Type B pancreatic cell (in vitro differentiated cells): Measurements from ENCODE around the gene FAM13A. TPM values are rescaled to one million over a fixed set of nuclear protein-coding genes. Genes with fewer than 3 reads are reported as not detected.

Source experiments
- DNase-seq: peaks from one replicate; pipeline ENCODE4 v3.0.0; 2021; ENCODE audit warnings: mixed read lengths; ENCODE audit not compliant: unreplicated experiment; ENCODE audit errors: extremely low spot score
- H3K27ac Mint-ChIP-seq: 2 replicates; pipeline ENCODE4 v1.8.0; 2021; ENCODE audit warnings: mild to moderate bottlenecking, mixed read lengths
- H3K27me3 Mint-ChIP-seq: 2 replicates; pipeline ENCODE4 v1.8.0; 2021; ENCODE audit warnings: mixed read lengths
- H3K36me3 Mint-ChIP-seq: 2 replicates; pipeline ENCODE4 v1.8.0; 2021; ENCODE audit warnings: mixed read lengths
- H3K4me1 Mint-ChIP-seq: one replicate; pipeline ENCODE4 v1.8.0; 2021; ENCODE audit warnings: mixed read lengths; ENCODE audit not compliant: unreplicated experiment
- H3K4me3 Mint-ChIP-seq: 2 replicates; pipeline ENCODE4 v1.8.0; 2021; ENCODE audit warnings: mild to moderate bottlenecking, mixed read lengths
- H3K9me3 Mint-ChIP-seq: 2 replicates; pipeline ENCODE4 v1.8.0; 2021; ENCODE audit warnings: mixed read lengths
- total RNA-seq: library from RNA; stranded (reverse); gene quantifications from 2 replicates; pipeline ENCODE4 v1.2.1, GENCODE V29; 2021; ENCODE audit warnings: low replicate concordance
- TF ChIP-seq, protein P1 (sequence below): fragments of 200-600 bp; sonication (generic); conservative IDR thresholded peaks from 2 replicates; pipeline ENCODE4 v1.5.0; 2021; ENCODE audit warnings: antibody characterized with exemption, mild to moderate bottlenecking

FAM13A gene
- total RNA-seq, 1 donor from 2014 or later: 29.5 TPM

DNA sequence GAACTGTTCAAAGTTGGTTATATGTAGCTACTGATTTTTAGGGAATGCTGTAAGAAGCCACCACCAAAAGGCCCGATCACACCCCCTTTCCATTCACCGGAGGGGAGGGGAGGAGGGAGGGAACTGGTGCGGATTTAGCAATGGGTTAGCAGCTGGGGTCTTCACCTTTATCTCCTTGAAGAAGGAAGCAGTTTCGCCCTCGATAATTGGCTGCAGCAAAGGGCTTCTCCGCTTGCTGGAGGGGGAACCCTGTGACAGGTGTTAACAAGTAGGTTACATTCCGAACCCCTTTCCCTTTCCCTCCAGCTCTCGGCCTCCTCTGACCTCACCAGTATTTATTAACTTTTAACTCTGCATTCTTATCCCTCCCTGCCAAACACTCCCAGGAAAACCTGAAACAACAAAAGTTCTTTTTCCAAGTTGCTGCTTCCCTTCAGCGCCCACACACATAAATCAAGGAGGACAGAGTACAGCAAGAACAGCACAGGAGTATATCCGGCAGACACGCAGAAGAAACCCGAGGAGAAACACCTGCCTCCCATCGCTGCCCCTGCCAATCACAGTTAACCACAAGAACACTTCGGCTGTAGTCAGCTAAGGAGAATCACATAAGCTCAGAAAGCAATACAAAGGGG lies 319.6 kb downstream of the FAM13A start:
- TF ChIP-seq, protein P1, sequence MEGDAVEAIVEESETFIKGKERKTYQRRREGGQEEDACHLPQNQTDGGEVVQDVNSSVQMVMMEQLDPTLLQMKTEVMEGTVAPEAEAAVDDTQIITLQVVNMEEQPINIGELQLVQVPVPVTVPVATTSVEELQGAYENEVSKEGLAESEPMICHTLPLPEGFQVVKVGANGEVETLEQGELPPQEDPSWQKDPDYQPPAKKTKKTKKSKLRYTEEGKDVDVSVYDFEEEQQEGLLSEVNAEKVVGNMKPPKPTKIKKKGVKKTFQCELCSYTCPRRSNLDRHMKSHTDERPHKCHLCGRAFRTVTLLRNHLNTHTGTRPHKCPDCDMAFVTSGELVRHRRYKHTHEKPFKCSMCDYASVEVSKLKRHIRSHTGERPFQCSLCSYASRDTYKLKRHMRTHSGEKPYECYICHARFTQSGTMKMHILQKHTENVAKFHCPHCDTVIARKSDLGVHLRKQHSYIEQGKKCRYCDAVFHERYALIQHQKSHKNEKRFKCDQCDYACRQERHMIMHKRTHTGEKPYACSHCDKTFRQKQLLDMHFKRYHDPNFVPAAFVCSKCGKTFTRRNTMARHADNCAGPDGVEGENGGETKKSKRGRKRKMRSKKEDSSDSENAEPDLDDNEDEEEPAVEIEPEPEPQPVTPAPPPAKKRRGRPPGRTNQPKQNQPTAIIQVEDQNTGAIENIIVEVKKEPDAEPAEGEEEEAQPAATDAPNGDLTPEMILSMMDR: no peak
- Mint-ChIP-seq H3K36me3 (peaks cover 22% of the 10 kb centered on the region), H3K27ac (peak overlapping the region; percentile 83), H3K9me3 (no peaks in the 10 kb centered on the region), H3K27me3 (no peaks in the 10 kb centered on the region), H3K4me1 (peaks cover 19% of the 10 kb centered on the region), H3K4me3 (peak overlapping the region; percentile 71)
- no peak for DNase-seq

DNA sequence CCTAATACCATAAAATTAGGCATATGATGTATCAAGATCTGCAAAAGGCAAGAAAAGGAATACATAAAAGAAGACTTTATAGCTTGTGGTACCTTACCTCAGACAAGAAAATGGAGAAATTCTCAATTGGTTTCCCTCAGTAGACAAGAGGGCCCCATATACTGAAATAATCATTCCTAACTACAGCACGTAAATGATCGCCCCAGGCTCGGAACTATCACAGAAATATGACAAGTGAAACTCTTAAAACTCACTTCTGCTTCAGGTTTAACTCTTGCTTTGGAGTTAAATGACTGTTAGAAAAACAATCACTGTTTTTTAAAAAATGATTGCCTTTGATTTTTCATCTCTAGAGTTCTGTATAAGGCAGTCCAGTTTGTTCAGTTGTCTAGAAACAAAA lies 320.7 kb downstream of the FAM13A start:
- Mint-ChIP-seq H3K27ac (peak overlapping the region; percentile 83), H3K36me3 (peaks cover 23% of the 10 kb centered on the region), H3K4me3 (peak overlapping the region; percentile 50), H3K9me3 (no peaks in the 10 kb centered on the region), H3K4me1 (peaks cover 19% of the 10 kb centered on the region), H3K27me3 (no peaks in the 10 kb centered on the region)
- no peak for DNase-seq
- TF ChIP-seq, protein P1: no peak

DNA sequence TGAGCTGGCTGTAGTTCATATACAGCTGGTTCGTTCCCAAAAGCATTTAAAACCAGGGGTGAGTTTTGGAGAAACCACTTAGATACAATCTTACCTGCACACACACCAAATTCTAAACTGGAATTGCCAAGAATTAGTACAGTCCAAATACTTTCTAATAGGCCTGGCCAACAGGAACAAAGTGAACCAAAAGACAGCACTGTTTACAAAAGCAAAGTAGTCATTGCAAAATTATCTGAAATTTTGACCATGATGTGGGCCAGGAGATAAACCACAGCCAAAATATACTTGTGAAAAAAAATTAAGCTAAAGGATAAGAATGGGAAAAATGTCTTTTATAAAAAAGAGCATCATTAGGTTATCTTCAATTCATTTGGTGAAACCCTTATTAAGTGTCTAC lies 321.4 kb downstream of the FAM13A start:
- Mint-ChIP-seq H3K27me3 (no peaks in the 10 kb centered on the region), H3K4me3 (no peak overlapping the region), H3K27ac (no peak overlapping the region), H3K36me3 (peaks cover 22% of the 10 kb centered on the region), H3K9me3 (no peaks in the 10 kb centered on the region), H3K4me1 (peaks cover 19% of the 10 kb centered on the region)
- no peak for DNase-seq
- TF ChIP-seq, protein P1: no peak

DNA sequence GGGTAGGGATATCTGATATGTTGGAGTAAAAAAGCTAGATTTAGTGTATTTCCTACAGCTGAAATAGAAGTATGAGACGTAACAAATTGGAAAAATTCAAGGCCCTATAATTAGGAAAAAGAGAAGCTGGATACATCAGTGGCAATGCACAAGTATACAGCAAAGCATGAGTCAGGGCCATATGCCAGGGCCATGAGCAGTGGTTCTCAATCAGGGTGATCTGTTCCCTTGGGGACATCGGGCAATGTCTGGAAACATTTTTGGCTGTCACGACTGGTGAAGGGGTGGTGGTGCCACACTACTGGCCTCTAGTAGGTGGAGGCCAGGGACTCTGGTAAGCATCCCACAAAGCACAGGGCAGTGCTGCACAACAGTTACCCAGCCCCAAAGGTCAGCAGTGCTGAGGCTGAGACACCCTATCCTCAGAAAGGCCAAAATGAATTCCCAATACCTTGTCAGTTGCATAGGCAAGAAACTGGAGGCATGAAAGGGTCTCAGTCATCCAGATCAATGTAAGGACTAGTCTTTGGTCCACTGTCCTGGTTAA lies 322.5 kb downstream of the FAM13A start:
- peaks cover 15% of the 10 kb centered on the region for H3K36me3 Mint-ChIP-seq
- DNase-seq: no peak
- peaks cover 19% of the 10 kb centered on the region for H3K4me1 Mint-ChIP-seq
- H3K9me3 Mint-ChIP-seq: no peaks in the 10 kb centered on the region
- H3K4me3 Mint-ChIP-seq: no peak overlapping the region
- TF ChIP-seq, protein P1: no peak
- H3K27me3 Mint-ChIP-seq: no peaks in the 10 kb centered on the region
- no peak overlapping the region for H3K27ac Mint-ChIP-seq

DNA sequence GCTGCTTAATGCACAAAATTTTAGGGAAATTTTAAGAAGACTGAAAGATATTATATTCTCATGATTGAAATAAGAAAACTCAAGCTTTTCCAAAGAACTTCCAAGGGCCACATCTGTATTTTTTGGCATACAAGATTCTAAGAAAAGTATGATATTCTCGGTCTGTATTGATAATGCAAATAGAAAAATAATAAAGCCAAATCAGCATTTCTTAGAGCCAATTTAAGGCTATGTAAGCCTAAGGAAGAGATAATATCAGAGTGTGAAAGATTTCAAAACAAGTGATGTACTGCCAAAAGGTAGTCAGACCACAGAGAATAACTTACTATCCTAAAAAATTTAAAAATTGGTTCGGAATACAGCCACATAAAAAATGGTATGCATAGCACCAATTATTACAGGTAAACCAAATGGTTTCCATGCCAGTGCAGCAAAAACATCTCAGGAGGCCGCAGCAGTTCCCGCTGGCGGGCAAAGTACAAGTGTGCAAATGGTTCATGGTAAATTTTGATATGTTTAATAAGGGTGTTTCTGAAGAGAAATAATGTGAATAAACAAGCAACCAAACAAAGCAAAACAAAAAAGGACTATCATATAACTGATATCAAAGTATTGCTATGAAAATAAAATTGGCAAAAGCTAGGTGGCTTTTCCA lies 324.1 kb downstream of the FAM13A start:
- Mint-ChIP-seq H3K4me1 (peaks cover 15% of the 10 kb centered on the region), H3K36me3 (peaks cover 20% of the 10 kb centered on the region), H3K9me3 (no peaks in the 10 kb centered on the region), H3K4me3 (no peak overlapping the region), H3K27me3 (no peaks in the 10 kb centered on the region), H3K27ac (no peak overlapping the region)
- no peak for DNase-seq
- TF ChIP-seq, protein P1: no peak
